B cell (primary cell): ENCODE measurements around the gene PRKACB. TPM values are rescaled to one million over a fixed set of nuclear protein-coding genes. Genes with fewer than 3 reads are reported as not detected.

Source experiments
- ATAC-seq: fragments of 200-7000 bp; cut with Tn5 transposase; one replicate; pipeline ENCODE4 v1.10.0; 2021; ENCODE audit warnings: low read depth, mild to moderate bottlenecking, moderate number of reproducible peaks, moderate library complexity
- CTCF ChIA-PET: fragments of 350-600 bp; sonication (Branson Sonifier 250); formaldehyde crosslinking; loops from one replicate; lab custom pipeline; 2021; ENCODE audit warnings: antibody characterized with exemption, inconsistent platforms; lab: Charles Lee
- POLR2A ChIA-PET: fragments of 350-600 bp; sonication (Branson Sonifier 250); formaldehyde crosslinking; loops from one replicate; lab custom pipeline; 2021; ENCODE audit warnings: antibody characterized with exemption; lab: Charles Lee
- DNase-seq: peaks from one replicate; pipeline ENCODE4 v3.0.0; 2013
- H2AFZ ChIP-seq: 2 replicates; pipeline ENCODE4 v1.6.1; 2012; ENCODE audit warnings: mild to moderate bottlenecking, low read depth, low read length; ENCODE audit not compliant: insufficient read depth, poor library complexity, severe bottlenecking
- H3K27ac ChIP-seq, 2 donors: 1 replicate in 1 of 2; 2 replicates in 1 of 2; pipeline ENCODE4 v1.5.1; 2012 to 2013; ENCODE audit warnings: low read length in 2 of 2, mild to moderate bottlenecking in 2 of 2, moderate library complexity in 1 of 2
- H3K27me3 ChIP-seq, 4 experiments: fragments of 200-600 bp in 1 of 4; sonication (generic) in 1 of 4; replicated peaks in 1 of 4; 1 replicate in 2 of 4; 2 replicates in 2 of 4; pipeline versions ENCODE4 v1.6.1 to v1.7.0; 2013 to 2016; ENCODE audit warnings: low read length in 3 of 4, mild to moderate bottlenecking in 2 of 4, mixed read lengths in 1 of 4, moderate library complexity in 1 of 4; ENCODE audit not compliant: insufficient read depth in 4 of 4, control insufficient read depth in 3 of 4; ENCODE audit errors: control extremely low read depth in 1 of 4
- H3K36me3 ChIP-seq, 2 experiments: replicated peaks in 1 of 2; 1 replicate in 1 of 2; 2 replicates in 1 of 2; pipeline versions ENCODE4 v1.6.1 to v1.7.1; 2013; ENCODE audit warnings: low read length in 1 of 2; ENCODE audit not compliant: insufficient read depth in 2 of 2, control insufficient read depth in 1 of 2; ENCODE audit errors: control extremely low read depth in 1 of 2, extremely low read depth in 1 of 2
- H3K4me1 ChIP-seq, 2 donors: fragments of 200-600 bp in 1 of 2; sonication (generic) in 1 of 2; 1 replicate in 1 of 2; 2 replicates in 1 of 2; pipeline versions ENCODE4 v1.5.1 to v1.6.1; 2013 to 2017; ENCODE audit warnings: low read length in 2 of 2; ENCODE audit not compliant: control insufficient read depth in 2 of 2, insufficient read depth in 2 of 2
- H3K4me2 ChIP-seq: replicated peaks from 2 replicates; pipeline ENCODE3; 2012; ENCODE audit warnings: mild to moderate bottlenecking, low read depth, low read length; ENCODE audit not compliant: poor library complexity, severe bottlenecking
- H3K4me3 ChIP-seq, 5 experiments: fragments of 200-600 bp in 1 of 5; sonication (generic) in 1 of 5; 1 replicate in 3 of 5; 2 replicates in 2 of 5; pipeline versions ENCODE4 v1.5.1 to v1.7.0; 2011 to 2016; ENCODE audit warnings: low read length in 4 of 5, mild to moderate bottlenecking in 4 of 5, low read depth in 2 of 5, control low read depth in 1 of 5, moderate library complexity in 1 of 5; ENCODE audit not compliant: insufficient read depth in 1 of 5; ENCODE audit errors: control extremely low read depth in 1 of 5, extremely low read depth in 1 of 5
- H3K79me2 ChIP-seq: fragments of 200-600 bp; sonication (generic); one replicate; pipeline ENCODE4 v1.6.0; 2016; ENCODE audit warnings: low read length; ENCODE audit not compliant: control insufficient read depth, insufficient read depth
- H3K9ac ChIP-seq: fragments of 200-600 bp; sonication (generic); 2 replicates; pipeline ENCODE4 v1.6.1; 2017; ENCODE audit warnings: mild to moderate bottlenecking, low read length, moderate library complexity
- H3K9me3 ChIP-seq, 3 donors: one replicate each; pipeline versions ENCODE4 v1.6.1 to v1.7.1; 2013; ENCODE audit warnings: low read length in 2 of 3; ENCODE audit not compliant: control insufficient read depth in 2 of 3, insufficient read depth in 1 of 3; ENCODE audit errors: control extremely low read depth in 1 of 3
- H4K20me1 ChIP-seq: 2 replicates; pipeline ENCODE4 v1.6.0; 2012; ENCODE audit warnings: mild to moderate bottlenecking, low read length; ENCODE audit not compliant: insufficient read depth, control insufficient read depth, poor library complexity, severe bottlenecking
- H3K27ac Mint-ChIP-seq: one replicate; pipeline ENCODE4 v1.8.0; 2021; ENCODE audit warnings: mixed read lengths
- H3K27me3 Mint-ChIP-seq: one replicate; pipeline ENCODE4 v1.8.0; 2021; ENCODE audit warnings: mixed read lengths
- H3K4me1 Mint-ChIP-seq: one replicate; pipeline ENCODE4 v1.8.0; 2021; ENCODE audit warnings: mixed read lengths
- H3K4me3 Mint-ChIP-seq: one replicate; pipeline ENCODE4 v1.8.0; 2021; ENCODE audit warnings: mixed read lengths
- H3K9me3 Mint-ChIP-seq: one replicate; pipeline ENCODE4 v1.8.0; 2022; ENCODE audit warnings: mixed read lengths; ENCODE audit not compliant: insufficient read depth
- EZH2 ChIP-seq: IDR thresholded peaks from 2 replicates; pipeline ENCODE4 v1.6.1; 2012; ENCODE audit warnings: borderline replicate concordance, low read depth, mild to moderate bottlenecking, moderate library complexity, low read length; ENCODE audit not compliant: insufficient read depth, poor library complexity, severe bottlenecking
- WGBS: methylation state at CpG from one replicate; pipeline ENCODE4 v1.1.5; 2013; ENCODE audit warnings: missing lambda C conversion rate; ENCODE audit not compliant: insufficient coverage; 5-methylcytosine and 5-hydroxymethylcytosine counted together
- intact Hi-C: fragments of 100-400 bp; cut with micrococcal nuclease; formaldehyde crosslinking; loops from one replicate; pipeline ENCODE4 v1.10.0; 2022
- polyA plus RNA-seq: library from polyadenylated mRNA; depleted of rRNA; stranded (reverse); fragments of >200 nt; gene quantifications from 2 replicates; pipeline ENCODE4 v1.2.3, GENCODE V29; 2012
- total RNA-seq, 2 donors: library from RNA; stranded (reverse); fragments of 120-200 nt in 1 of 2; gene quantifications; 1 replicate in 1 of 2; 2 replicates in 1 of 2; pipeline versions ENCODE4 v1.2.3 to v1.2.4, GENCODE V29; 2013 to 2022
- TF ChIP-seq, protein P1 (sequence below): fragments of 200-600 bp; IDR thresholded peaks from one replicate; pipeline ENCODE4 v1.8.0; 2022; ENCODE audit warnings: antibody characterized with exemption, mild to moderate bottlenecking

PRKACB gene
- total and polyA plus RNA-seq, 2 donors (not counting 1 experiment from before 2014, with no cell fraction given): 14.9 to 53.9 TPM

DNA sequence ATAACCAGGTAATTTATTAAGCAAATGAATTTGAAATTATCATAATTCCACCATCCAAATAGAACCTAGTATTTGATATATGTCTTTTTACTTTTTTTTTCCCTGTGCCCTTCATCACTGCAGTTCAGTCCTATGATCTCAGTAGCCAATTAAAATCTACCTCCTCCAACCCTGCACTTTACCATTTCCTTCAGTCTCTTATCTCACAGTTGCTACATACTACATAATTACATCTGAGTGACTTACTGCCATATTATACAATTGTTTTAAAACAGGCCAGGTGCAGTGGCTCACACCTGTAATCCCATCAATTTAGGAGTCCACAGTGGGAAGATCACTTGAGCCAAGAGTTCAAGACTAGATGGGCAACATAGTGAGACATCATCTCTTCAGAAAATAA lies 73.2 kb downstream of the PRKACB start:
- POLR2A ChIA-PET: no interaction called here
- Histone ChIP-seq H3K9ac (no peak overlapping the region), H3K9me3 (peaks cover 0 to 6% (median under 1%) of the 10 kb centered on the region in 3 donors), H3K36me3 (peaks cover 18 to 24% of the 10 kb centered on the region in 2 experiments), H3K27ac (no peak overlapping the region), H2AFZ (no peak overlapping the region), H4K20me1 (no peaks in the 10 kb centered on the region), H3K79me2 (peaks cover 10% of the 10 kb centered on the region), H3K4me3 (no peak overlapping the region), H3K4me2 (no peak overlapping the region), H3K27me3 (no peaks in the 10 kb centered on the region), H3K4me1 (no peaks in the 10 kb centered on the region)
- H3K27ac Mint-ChIP-seq: no peak overlapping the region
- no peak for ATAC-seq
- peaks cover 7% of the 10 kb centered on the region for H3K9me3 Mint-ChIP-seq
- intact Hi-C loops: loop anchor here (10.0 kb wide), 1 partner anchor 88 kb away; the partner anchor contains the start of gene SAMD13
- no peak overlapping the region for H3K4me3 Mint-ChIP-seq
- CTCF ChIA-PET: interaction anchor here (0.6 kb wide), 1 partner anchor 11 kb away, joined by 3 read pairs; no protein-coding TSS in a partner anchor
- DNase-seq: no peak
- no peaks in the 10 kb centered on the region for H3K27me3 Mint-ChIP-seq
- peaks cover 3% of the 10 kb centered on the region for H3K4me1 Mint-ChIP-seq
- no peak for TF ChIP-seq EZH2
- TF ChIP-seq, protein P1, sequence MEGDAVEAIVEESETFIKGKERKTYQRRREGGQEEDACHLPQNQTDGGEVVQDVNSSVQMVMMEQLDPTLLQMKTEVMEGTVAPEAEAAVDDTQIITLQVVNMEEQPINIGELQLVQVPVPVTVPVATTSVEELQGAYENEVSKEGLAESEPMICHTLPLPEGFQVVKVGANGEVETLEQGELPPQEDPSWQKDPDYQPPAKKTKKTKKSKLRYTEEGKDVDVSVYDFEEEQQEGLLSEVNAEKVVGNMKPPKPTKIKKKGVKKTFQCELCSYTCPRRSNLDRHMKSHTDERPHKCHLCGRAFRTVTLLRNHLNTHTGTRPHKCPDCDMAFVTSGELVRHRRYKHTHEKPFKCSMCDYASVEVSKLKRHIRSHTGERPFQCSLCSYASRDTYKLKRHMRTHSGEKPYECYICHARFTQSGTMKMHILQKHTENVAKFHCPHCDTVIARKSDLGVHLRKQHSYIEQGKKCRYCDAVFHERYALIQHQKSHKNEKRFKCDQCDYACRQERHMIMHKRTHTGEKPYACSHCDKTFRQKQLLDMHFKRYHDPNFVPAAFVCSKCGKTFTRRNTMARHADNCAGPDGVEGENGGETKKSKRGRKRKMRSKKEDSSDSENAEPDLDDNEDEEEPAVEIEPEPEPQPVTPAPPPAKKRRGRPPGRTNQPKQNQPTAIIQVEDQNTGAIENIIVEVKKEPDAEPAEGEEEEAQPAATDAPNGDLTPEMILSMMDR: no peak

DNA sequence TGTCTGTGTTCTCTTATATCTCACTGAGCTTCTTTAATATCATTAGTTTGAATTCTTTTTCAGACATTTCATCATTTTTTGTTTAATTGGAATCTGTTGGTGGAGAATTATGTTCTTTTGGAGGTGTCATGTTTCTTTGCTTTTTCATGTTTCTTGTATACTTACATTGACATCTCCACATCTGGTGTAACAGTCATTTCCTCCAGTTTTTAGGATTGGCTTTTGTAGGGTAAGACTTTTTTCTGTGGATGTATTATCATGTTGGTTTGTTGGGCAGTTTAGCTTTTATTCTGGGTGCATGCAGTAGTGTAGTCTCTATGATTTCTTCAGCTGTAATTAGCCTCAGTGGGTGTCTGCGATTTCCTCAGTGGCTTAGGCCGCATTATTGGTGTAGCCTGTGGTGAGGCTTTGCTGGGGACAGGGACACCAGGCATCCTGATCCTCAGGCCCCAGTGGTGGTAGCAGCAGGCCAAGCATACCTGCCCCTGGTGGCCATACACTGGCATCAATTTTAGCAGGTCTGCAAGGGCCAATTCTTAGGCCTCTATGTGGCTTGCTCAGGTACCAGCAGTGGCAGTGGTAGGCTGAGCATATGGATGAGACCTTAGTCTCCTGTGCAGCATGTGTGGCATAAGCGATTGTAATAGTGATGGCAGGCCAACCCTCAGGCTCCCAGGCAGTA lies 79.8 kb downstream of the PRKACB start:
- H3K4me3 Mint-ChIP-seq: no peak overlapping the region
- intact Hi-C loops: no loop called here
- no peaks in the 10 kb centered on the region for H3K27me3 ChIP-seq
- H3K79me2 ChIP-seq: peaks cover 29% of the 10 kb centered on the region
- no peak overlapping the region for H3K4me3 ChIP-seq
- H3K27me3 Mint-ChIP-seq: no peaks in the 10 kb centered on the region
- peaks cover 19 to 29% of the 10 kb centered on the region in 2 experiments for H3K36me3 ChIP-seq
- H3K9ac ChIP-seq: no peak overlapping the region
- ATAC-seq (no peak), DNase-seq (no peak)
- ChIA-PET POLR2A (no interaction called here), CTCF (no interaction called here)
- no peak overlapping the region for H2AFZ ChIP-seq
- H3K4me2 ChIP-seq: no peak overlapping the region
- H3K4me1 Mint-ChIP-seq: peaks cover 4% of the 10 kb centered on the region
- no peaks in the 10 kb centered on the region for H3K4me1 ChIP-seq
- 67% methylated on average over 3 of the region's 3 CpGs for WGBS
- TF ChIP-seq, protein P1: no peak
- TF ChIP-seq EZH2: no peak
- H3K9me3 Mint-ChIP-seq: peaks cover 13% of the 10 kb centered on the region
- peaks cover 14% of the 10 kb centered on the region for H4K20me1 ChIP-seq
- H3K9me3 ChIP-seq: peaks cover 5 to 20% (median 14%) of the 10 kb centered on the region in 3 donors
- H3K27ac ChIP-seq: no peak overlapping the region
- no peak overlapping the region for H3K27ac Mint-ChIP-seq
